ENCODE measurements around the gene PRPS1.

GRCh38 chrX:107682256-107682655, 53.9 kb downstream of the PRPS1 start:
- TF ChIP-seq RARB (CRISPR knock-in tag; IDR thresholded peaks at IDR 0.05) (no peak), TCF4 (CRISPR knock-in tag; IDR thresholded peaks at IDR 0.05; ENCODE audit: borderline replicate concordance) (no peak), ESRRG (CRISPR knock-in tag; IDR thresholded peaks at IDR 0.05) (no peak), ZFP30 (CRISPR knock-in tag; IDR thresholded peaks at IDR 0.05) (no peak), ZNF70 (CRISPR knock-in tag; IDR thresholded peaks at IDR 0.05) (no peak), PATZ1 (CRISPR knock-in tag; IDR thresholded peaks at IDR 0.05; ENCODE audit: borderline replicate concordance) (no peak), ZFP3 (CRISPR knock-in tag; IDR thresholded peaks at IDR 0.05) (no peak), BACH2 (CRISPR knock-in tag; IDR thresholded peaks at IDR 0.05; ENCODE audit: borderline replicate concordance) (no peak), CREB5 (CRISPR knock-in tag; IDR thresholded peaks at IDR 0.05; ENCODE audit: low read depth) (no peak), ARNTL (CRISPR knock-in tag; IDR thresholded peaks at IDR 0.05; ENCODE audit: borderline replicate concordance, low read depth) (no peak), POU6F1 (CRISPR knock-in tag; IDR thresholded peaks at IDR 0.05; ENCODE audit: borderline replicate concordance, low read depth) (no peak), TOX (CRISPR knock-in tag; IDR thresholded peaks at IDR 0.05; ENCODE audit: borderline replicate concordance) (no peak), ZNF8 (CRISPR knock-in tag; IDR thresholded peaks at IDR 0.05) (no peak), CSRNP3 (CRISPR knock-in tag; IDR thresholded peaks at IDR 0.05) (no peak)
